ENCODE data around the gene ZNF593.

DNA sequence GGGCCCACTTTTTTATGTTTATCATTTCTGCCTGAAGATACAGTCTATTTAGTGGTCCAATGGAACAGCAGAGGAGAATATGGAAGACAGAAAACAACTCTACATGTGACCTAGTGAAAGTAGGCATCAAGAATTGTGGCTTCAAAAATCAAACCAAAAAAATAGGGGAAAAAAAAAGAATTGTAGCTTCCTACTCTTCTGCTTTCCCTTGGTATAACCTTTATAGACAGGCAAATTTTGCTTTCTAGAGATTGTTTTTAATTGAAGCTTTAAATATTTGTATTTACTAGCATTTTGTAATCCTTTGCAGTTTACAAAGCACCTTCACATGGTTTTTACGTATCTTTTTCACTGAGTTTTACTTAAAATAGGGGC, 43.8 kb upstream of the ZNF593 start:
- TF ChIP-seq POLR2A (IDR thresholded peaks at IDR 0.05; ENCODE audit: low read length) (no peak), GATA1 (IDR thresholded peaks at IDR 0.05; ENCODE audit: low read depth, low read length) (no peak)

All from erythroblast (primary cell).